Osteocyte (in vitro differentiated cells): ENCODE data around the gene B3GAT1. TPM values are rescaled to one million over a fixed set of nuclear protein-coding genes. Genes with fewer than 3 reads are reported as not detected.

Source experiments
- DNase-seq: peaks from one replicate; pipeline ENCODE4 v3.0.0; 2021; ENCODE audit warnings: mixed read lengths; ENCODE audit not compliant: unreplicated experiment; ENCODE audit errors: extremely low spot score
- H3K27ac Mint-ChIP-seq: one replicate; pipeline ENCODE4 v1.8.0; 2021; ENCODE audit warnings: mild to moderate bottlenecking, mixed read lengths; ENCODE audit not compliant: unreplicated experiment
- H3K27me3 Mint-ChIP-seq: one replicate; pipeline ENCODE4 v1.8.0; 2021; ENCODE audit warnings: mixed read lengths; ENCODE audit not compliant: unreplicated experiment
- H3K36me3 Mint-ChIP-seq: one replicate; pipeline ENCODE4 v1.8.0; 2021; ENCODE audit warnings: mixed read lengths; ENCODE audit not compliant: unreplicated experiment
- H3K4me1 Mint-ChIP-seq: one replicate; pipeline ENCODE4 v1.8.0; 2021; ENCODE audit warnings: mixed read lengths; ENCODE audit not compliant: unreplicated experiment
- H3K4me3 Mint-ChIP-seq: one replicate; pipeline ENCODE4 v1.8.0; 2021; ENCODE audit warnings: mild to moderate bottlenecking, moderate library complexity, mixed read lengths; ENCODE audit not compliant: unreplicated experiment
- H3K9me3 Mint-ChIP-seq: one replicate; pipeline ENCODE4 v1.8.0; 2021; ENCODE audit warnings: mixed read lengths; ENCODE audit not compliant: unreplicated experiment
- CTCF ChIP-seq: fragments of 200-600 bp; sonication (generic); IDR thresholded peaks from 2 replicates; pipeline ENCODE4 v1.5.0; 2021; ENCODE audit warnings: antibody characterized with exemption, mild to moderate bottlenecking, moderate library complexity
- total RNA-seq: library from RNA; stranded (reverse); gene quantifications from 2 replicates; pipeline ENCODE4 v1.2.1, GENCODE V29; 2021

Gene B3GAT1
- total RNA-seq, 1 donor from 2014 or later: 2.4 TPM

- no peak for DNase-seq
- Mint-ChIP-seq H3K36me3 (no peaks in the 10 kb centered on the region), H3K27ac (no peak overlapping the region), H3K9me3 (peaks cover 18% of the 10 kb centered on the region), H3K27me3 (no peaks in the 10 kb centered on the region), H3K4me1 (no peaks in the 10 kb centered on the region), H3K4me3 (no peak overlapping the region)
- no peak for TF ChIP-seq CTCF
Observed at GRCh38 chr11:134441706-134442105, 29.7 kb upstream of the B3GAT1 start.

GRCh38 chr11:134441281-134441680 lies 29.2 kb upstream of the B3GAT1 start:
- H3K27me3 Mint-ChIP-seq: no peaks in the 10 kb centered on the region
- DNase-seq: no peak
- no peak overlapping the region for H3K27ac Mint-ChIP-seq
- no peaks in the 10 kb centered on the region for H3K4me1 Mint-ChIP-seq
- H3K4me3 Mint-ChIP-seq: no peak overlapping the region
- peaks cover 18% of the 10 kb centered on the region for H3K9me3 Mint-ChIP-seq
- TF ChIP-seq CTCF: no peak
- H3K36me3 Mint-ChIP-seq: no peaks in the 10 kb centered on the region

- no peaks in the 10 kb centered on the region for H3K4me1 Mint-ChIP-seq
- no peaks in the 10 kb centered on the region for H3K36me3 Mint-ChIP-seq
- no peak for TF ChIP-seq CTCF
- H3K9me3 Mint-ChIP-seq: peaks cover 18% of the 10 kb centered on the region
- no peak overlapping the region for H3K27ac Mint-ChIP-seq
- no peak for DNase-seq
- H3K4me3 Mint-ChIP-seq: no peak overlapping the region
- H3K27me3 Mint-ChIP-seq: no peaks in the 10 kb centered on the region
Observed at GRCh38 chr11:134440851-134441250, 28.8 kb upstream of the B3GAT1 start.

- Mint-ChIP-seq H3K27ac (no peak overlapping the region), H3K36me3 (no peaks in the 10 kb centered on the region), H3K27me3 (no peaks in the 10 kb centered on the region), H3K4me1 (no peaks in the 10 kb centered on the region), H3K4me3 (no peak overlapping the region), H3K9me3 (peaks cover 18% of the 10 kb centered on the region)
- no peak for TF ChIP-seq CTCF
- no peak for DNase-seq
Observed at GRCh38 chr11:134438542-134439537, 26.8 kb upstream of the B3GAT1 start.

- Mint-ChIP-seq H3K27me3 (no peaks in the 10 kb centered on the region), H3K4me1 (no peaks in the 10 kb centered on the region), H3K4me3 (no peak overlapping the region), H3K36me3 (no peaks in the 10 kb centered on the region), H3K27ac (no peak overlapping the region), H3K9me3 (peaks cover 13% of the 10 kb centered on the region)
- no peak for TF ChIP-seq CTCF
- DNase-seq: no peak
Observed at GRCh38 chr11:134437821-134438220, 25.8 kb upstream of the B3GAT1 start.
